IPS-NIHi11 (cell line): ENCODE measurements around the gene TUBA8.
"Not testable (repeated sequence)": the region's sequence is repeated elsewhere in the genome, so short reads cannot be mapped to it uniquely, and the experiment has no call there.

Experiments
- DNase-seq: peaks from one replicate; pipeline ENCODE4 v3.0.0; 2012; ENCODE audit warnings: mixed read lengths, low spot score

TUBA8 gene

DNA sequence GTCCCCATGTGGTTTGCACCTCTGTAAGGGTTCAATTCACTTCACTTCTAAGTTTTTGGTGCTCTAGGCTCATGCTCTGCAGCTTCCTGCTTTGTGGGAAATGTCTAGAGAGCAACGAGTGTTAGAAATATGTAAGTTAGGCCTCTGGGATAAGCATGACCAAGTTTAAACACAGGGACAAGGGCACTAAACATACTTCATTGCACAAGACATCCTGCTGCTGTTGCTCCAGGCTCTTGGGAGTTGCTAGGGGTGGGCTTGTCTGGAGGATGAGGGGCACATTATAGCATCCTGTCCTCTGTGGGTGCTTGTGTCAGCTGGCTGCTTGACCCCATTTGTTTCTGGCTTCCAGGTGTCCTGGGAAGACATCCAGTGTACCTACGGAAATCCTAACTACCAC is 62.8 kb downstream of the TUBA8 start:
- not testable (repeated sequence) for DNase-seq
